ENCODE measurements around the gene PRPF6.

The PRPF6 gene, protein sequence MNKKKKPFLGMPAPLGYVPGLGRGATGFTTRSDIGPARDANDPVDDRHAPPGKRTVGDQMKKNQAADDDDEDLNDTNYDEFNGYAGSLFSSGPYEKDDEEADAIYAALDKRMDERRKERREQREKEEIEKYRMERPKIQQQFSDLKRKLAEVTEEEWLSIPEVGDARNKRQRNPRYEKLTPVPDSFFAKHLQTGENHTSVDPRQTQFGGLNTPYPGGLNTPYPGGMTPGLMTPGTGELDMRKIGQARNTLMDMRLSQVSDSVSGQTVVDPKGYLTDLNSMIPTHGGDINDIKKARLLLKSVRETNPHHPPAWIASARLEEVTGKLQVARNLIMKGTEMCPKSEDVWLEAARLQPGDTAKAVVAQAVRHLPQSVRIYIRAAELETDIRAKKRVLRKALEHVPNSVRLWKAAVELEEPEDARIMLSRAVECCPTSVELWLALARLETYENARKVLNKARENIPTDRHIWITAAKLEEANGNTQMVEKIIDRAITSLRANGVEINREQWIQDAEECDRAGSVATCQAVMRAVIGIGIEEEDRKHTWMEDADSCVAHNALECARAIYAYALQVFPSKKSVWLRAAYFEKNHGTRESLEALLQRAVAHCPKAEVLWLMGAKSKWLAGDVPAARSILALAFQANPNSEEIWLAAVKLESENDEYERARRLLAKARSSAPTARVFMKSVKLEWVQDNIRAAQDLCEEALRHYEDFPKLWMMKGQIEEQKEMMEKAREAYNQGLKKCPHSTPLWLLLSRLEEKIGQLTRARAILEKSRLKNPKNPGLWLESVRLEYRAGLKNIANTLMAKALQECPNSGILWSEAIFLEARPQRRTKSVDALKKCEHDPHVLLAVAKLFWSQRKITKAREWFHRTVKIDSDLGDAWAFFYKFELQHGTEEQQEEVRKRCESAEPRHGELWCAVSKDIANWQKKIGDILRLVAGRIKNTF

DNA sequence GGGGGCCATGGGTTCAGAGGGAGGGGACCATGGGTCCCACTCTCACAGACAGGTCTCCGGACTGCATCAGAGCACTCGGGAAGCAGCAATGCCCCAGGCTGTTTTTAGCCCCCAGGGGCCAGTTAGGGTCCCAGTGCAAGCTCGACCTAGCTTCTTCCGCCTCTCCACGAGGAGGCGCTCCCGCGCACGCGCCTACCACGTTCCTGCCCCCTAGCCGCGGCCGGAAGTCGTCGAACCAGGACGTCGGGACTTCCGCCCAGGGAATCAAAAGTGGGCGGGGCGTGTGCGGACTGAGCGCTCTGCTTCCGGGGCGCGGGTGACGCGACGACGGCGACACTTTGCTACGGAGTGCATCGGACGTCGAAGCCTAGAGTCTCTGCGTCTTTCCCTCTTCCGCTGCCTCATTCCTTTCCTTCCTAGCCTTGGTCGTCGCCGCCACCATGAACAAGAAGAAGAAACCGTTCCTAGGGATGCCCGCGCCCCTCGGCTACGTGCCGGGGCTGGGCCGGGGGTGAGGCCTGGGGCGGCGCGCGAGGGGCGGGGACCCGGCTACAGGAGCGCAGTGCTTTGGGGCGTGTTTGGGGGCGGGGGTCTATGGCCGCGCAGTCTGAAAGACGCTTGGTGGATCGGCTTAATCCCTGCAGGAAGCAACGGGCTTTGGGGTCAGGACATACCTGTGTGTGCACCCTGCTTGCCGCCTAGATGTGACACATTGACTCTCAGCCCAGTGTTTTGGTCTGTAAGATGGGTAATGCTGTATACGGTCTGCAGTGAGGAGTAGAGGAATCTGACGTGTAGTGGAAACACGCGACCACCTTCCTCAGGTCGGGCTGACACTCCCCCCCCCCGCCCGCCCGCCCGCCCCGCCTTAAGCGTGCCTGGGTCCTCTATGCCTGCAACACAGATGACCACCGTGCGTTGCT, at the start of gene PRPF6:
TSS of gene PRPF6 (plus strand) at position 327 of the 923 bp plus-strand sequence. CDS start at position 441, 114 bp downstream.
- DNase-seq (ENCODE audit: low read depth) = peak; percentile 93

DNA sequence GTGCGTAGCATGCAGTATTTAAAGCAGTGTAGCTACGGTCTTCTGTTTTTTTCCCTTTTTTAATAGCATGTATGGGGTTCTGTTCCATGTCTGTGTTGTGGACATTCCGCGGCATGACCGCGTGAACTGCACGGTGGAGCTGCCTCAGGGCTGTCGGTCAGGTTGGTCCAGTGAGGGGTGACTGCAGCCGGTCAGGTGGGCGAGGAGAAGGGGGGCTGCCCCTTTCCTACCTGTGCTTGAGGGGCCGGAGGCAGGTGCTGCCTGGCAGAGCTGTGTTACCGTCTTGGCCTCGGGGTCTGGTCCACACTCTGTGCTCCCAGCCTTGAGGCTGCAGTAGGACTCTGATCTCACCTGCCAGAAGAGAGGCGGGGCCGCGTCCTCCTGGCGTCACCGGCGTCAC, 49.2 kb upstream of the PRPF6 start:
- DNase-seq (ENCODE audit: low read depth) = no peak

DNA sequence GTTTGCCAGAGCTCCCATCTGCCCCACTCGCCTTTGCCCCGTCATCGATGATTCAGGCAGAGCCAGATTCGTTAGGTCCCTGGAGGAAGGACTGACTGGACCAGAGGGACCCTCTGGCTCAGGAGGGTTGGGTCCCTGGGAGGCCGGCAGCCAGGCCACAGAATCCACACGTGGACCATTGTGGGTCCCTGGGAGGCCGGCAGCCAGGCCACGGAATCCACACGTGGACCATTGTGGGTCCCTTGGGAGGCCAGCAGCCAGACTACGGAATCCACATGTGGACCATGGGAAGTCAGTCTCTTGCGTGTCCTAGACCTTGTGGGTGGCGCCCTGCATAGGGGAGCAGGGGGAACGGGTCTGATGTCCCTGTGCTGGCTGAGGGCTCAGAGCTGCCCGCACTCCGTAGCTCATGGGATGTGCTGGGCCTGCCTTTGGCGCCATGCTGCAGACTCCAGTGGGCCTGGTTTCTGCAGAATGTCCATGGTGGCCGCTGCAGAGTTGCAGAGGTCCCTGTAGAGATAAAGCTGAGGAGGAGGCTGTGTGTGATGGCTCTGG, 48.2 kb upstream of the PRPF6 start:
- no peak for DNase-seq (ENCODE audit: low read depth)

DNA sequence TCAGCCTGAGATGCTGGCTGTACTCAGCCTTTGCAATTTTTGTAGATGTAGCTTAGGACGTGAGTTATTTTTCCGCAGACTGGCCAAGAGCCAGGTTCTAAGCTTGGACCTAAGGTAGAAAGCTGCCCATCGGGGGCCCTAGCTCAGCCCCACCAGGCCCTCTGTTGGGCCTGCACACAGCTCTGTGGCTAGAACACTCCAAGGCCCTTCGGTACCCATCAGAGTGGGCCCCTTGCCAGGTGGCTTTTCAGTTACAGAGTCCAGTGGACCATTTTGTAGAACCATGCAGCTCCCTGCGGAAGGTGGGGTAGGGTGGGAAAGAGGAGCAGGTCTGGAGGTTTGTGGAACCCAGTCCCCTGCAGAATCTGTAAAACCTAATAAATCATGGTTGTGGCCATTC, 47.3 kb upstream of the PRPF6 start:
- no peak for DNase-seq (ENCODE audit: low read depth)

DNA sequence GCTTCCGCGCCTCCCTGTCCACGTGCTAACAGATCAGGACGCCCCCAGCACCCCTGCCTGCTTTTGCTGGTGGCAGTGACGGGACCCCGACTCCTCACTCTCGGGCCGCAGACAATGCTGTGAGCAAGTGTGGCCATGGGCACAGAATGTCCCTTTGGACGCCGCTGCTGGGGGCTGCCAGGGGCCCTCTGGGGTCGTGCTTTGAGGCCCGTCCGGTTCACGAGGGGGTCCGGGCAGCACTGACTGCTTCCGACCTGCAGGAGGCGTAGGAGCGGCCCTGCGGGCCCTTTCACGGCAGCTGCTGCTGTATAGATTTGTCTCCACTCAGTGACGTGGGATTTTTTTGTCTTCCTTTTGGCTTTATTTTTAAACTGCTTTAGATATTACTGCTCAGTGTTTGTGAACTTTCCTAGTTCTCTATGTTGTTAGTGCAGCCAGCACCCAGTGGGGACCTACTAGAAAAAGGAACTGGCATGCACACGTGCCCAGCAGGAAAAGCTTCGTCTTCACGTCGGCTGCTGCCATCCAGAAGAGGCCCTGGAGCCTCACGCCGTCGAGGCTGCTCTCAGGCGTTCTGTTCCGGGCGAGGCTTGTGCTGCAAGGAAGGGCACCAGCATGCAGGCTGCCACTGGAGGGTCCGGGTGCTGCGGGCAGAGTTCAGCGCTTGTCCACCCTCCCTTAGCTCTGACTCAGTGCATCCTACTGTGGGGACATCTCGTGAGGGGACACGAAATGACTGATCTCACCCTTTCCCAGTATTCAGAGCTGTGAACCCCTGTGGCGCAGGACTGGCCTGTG, 46.5 kb upstream of the PRPF6 start:
- DNase-seq (ENCODE audit: low read depth) = no peak

DNA sequence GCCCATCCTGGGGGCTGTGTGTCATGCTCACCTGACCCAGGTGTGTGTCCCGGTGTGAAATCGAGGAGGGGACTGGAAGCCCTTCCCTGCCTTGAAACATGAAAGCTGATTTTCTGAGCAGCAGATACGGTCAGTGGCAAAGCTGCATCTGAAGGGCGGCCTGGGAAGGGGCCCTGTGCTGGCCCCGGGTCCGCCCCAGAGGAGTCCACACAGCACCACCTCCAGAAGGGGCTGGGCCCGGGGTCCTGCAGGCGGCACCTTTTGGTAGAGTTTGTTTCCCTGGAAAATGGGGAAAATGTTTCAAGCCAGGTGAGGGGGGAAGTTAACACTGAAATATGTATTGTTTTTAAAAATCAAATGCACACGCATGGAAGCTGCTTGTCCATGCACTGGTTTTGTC, 45.5 kb upstream of the PRPF6 start:
- no peak for DNase-seq (ENCODE audit: low read depth)

DNA sequence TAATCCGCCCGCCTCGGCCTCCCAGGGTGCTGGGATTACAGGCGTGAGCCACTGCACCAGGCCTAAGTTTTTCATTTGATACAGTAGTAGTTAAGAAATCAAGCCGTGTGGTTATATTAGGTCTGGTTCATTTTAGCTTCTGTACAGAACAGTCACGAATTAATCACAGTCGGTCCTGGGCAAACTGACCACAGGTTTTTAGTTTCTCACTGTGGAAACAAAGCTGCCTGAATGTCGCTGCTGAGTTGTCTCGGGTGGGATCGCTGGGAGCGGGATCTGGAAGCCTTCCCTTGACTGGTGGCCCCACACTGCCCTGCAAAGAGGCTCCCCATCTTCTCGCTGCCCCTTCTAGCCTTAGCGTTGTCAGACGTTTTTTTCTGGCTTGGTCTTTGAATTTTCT, 43.3 kb upstream of the PRPF6 start:
- no peak for DNase-seq (ENCODE audit: low read depth)

DNA sequence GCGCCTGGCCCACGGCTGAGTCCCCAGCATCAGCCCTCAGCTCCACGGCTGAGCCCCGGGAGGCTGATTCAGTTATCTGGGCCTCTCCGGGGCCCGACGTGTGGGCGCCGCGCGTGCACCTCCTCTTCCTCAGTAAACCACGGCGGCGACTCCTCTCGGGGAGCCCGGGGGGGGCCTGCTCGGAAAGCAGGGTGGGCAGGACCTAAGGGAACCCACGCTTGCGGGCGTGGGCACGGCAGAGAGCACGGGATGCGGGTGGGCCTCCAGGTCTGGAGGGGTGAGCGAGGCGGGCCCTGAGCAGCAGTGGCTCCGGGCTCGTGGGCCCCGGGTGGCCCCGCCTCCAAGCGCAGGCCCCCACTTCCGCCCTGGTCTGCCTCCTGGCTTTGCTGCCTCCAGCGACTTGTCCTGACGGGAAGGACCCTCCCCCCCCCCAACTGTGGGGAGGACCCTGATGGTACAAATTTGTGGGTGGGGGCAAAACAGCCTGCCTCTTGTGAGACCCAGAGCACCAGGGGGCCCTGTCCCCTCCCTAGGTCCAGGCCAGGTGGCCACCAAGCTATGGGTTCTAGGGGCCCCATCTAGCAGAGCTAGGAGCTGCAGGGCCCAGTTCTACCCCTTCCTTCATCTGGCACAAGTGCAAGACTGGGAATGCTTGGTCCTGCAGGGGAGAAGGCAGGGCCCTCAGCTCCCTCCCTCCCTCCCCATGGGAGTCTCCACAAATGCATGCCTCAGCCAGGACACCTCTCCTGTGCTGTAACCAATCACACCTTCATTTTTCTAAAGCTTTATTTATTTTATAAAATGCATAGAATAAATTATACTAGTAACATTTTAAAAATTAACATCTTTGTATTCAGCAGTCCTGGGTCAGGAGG, 41.6 kb upstream of the PRPF6 start:
- no peak for DNase-seq (ENCODE audit: low read depth)

DNA sequence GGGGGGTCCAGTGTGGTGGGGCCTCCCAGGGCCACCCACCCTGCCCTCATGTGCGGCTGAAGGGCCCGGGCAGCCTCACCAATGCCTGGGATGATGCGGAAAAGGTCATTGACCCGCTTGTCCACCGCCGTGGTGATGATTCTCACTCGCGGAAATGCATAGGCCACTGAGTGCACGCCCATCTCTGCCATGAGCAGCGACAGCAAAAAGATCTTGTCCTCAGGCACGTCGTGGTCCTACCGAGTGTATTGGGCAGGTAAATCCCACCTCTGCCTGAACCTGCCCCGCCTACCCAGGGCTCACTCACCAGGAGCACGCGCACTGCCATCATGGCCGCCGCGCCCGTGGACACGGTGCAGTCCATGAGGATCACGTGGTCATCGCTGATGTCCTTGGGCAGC, 40.9 kb upstream of the PRPF6 start:
- no peak for DNase-seq (ENCODE audit: low read depth)

DNA sequence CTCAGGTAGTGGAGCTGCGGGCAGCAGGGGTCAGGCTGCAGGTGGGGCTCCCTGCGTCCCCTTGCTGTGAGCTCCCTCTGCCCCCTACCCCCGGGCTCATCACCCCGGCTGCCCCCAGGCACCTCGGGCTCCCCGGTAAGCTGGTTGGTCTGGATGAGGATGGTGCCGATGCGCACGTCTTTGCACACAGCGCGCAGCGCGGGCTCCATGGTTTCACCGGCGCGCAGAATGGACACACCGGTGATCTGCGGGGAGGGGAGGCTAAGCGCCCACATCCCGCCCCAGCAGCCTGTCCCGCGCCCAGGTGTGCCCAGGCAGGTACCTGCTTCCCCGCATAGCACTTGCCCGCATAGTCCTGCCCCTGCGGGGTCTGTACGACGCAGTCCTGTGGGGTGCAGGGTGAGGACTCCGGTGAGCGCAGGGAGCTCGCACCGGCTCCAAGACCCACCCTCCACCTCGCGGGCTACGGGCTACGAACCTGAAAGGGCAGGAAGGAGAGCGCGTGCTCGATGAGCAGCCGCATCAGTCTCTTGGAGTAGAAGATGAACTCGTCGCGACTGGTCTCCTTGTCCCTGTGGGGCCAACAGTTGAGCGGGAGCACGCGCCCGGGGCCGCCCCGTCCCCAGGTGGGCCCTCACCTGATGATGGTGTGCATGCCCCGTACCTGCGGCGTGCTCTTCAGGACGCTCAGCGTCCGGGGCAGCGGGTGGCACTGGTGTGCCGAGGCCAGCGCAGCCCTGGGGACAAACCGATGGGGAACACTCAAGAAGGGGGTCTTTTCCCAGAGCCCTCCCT, 40.3 kb upstream of the PRPF6 start:
- DNase-seq (ENCODE audit: low read depth) = no peak

DNA sequence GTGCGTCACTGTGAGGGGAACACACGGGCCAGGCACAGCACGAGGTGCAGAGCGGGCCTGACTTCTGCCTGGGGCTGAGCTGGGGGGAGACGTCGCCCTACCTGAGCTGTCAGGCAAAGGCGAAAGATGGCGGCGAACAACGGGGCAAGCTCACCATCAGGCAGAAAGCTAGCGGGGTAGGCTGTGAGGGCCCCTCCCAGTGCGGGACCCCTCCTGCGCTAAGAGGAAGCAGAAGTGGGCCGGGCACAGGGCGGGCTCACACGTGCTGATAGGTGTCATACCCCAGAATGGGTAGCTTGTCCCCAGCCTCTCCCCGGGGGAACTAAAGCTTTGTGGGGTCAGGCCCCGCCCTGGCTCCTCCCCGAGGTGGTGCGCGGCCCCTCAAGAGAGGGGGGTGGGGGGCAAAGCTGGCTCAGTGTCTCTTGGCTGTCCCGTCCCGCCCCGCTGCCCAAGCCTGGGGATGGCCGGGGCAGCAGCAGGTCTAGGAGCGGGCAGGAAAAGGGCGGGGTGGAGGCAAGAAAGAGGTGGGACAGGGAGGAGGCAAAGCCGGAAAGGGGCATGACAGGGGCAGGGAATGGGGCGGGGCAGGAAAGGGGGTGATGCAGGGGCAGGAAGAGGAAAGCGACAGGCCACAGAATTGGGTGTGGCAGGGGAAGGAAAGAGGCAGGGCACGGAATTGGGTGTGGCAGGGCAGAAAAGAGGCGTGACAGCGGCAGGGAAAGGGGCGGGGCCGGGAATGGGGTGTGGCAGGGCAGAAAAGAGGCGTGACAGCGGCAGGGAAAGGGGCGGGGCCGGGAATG, 39.5 kb upstream of the PRPF6 start:
- peak; percentile 52 for DNase-seq (ENCODE audit: low read depth)

DNA sequence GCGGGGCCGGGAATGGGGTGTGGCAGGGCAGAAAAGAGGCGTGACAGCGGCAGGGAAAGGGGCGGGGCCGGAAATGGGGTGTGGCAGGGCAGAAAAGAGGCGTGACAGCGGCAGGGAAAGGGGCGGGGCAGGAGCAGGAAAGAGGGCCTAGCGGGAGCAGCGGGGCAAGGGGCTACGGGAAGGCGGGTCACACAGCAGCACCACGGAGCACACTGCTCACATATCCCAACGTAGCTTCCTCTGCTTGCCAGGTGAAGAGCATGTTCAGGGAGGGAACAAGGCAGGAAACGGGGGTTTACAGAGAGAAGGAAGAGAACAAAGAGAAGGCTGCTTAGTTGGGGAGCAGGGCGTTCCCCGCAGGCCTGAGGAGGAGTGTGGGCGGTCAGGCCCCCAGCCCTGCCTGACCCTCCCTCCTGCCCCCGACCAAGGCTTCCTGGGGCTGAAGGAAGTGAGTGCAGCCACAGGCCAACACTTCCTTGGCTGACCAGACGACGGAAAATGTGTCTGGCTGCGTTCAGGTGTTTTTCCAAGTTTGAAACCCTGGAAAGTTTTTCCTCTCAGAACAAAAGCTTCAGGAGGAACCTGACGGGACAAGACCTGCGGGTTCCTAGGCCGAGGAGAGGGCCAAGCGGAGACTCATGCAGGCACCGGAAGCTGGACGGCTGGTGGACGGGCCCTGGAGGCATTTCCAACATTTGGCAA, 38.5 kb upstream of the PRPF6 start:
- DNase-seq (ENCODE audit: low read depth) = no peak

DNA sequence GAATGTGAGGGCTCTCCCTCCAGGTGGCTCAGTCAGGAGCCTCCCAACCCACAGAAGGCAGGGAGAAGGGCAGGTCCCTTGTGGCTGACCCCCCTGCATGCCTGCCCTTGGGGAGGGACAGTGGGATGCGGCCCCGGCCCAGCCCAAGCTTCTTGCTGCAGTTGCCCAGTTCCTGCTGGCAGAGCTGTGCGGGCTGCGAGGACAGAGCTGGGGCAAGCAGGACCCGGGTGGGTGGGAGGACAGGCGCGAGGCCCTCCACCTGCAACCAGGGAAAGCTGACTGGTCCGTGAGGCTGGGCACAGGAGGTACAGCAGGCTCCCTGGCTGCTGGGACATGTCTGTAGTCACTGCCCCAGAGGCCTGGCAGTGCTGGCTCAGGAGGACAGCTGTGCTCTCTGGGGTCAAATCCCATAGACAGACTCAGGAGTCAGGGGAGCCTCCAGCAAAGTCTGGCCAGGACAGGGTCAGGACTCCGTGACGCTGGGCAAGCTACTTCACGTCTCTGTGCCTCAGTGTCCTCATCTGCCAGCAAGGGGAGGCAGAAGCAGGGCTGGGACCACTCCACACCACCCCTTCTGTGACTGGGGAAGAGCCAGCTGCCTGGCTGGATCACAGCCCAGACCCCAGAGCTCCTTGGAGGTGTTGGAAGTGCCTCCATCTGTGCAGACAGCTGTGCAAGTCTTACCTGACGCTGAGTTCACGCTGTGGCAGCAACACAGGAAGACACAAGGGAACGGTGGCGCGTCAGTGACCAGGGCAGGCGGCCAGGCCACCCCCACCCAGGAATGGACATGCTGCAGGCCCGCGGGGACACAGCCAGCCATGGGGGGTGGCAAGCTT, 37.7 kb upstream of the PRPF6 start:
- no peak for DNase-seq (ENCODE audit: low read depth)

DNA sequence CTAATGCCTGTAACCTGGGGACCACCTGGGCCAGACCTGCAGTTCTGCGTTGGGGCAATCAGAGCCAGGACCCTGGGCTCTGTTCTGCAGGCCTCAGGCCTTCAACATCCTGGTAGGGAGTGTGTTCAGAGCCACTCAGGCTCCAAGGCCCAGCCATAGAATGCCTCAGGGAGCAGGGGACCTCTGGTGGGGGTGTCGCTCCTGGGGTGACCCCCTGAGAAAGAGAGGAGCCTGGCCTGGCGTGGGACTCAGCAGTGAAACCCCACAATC, 37.2 kb upstream of the PRPF6 start:
- DNase-seq (ENCODE audit: low read depth) = no peak

DNA sequence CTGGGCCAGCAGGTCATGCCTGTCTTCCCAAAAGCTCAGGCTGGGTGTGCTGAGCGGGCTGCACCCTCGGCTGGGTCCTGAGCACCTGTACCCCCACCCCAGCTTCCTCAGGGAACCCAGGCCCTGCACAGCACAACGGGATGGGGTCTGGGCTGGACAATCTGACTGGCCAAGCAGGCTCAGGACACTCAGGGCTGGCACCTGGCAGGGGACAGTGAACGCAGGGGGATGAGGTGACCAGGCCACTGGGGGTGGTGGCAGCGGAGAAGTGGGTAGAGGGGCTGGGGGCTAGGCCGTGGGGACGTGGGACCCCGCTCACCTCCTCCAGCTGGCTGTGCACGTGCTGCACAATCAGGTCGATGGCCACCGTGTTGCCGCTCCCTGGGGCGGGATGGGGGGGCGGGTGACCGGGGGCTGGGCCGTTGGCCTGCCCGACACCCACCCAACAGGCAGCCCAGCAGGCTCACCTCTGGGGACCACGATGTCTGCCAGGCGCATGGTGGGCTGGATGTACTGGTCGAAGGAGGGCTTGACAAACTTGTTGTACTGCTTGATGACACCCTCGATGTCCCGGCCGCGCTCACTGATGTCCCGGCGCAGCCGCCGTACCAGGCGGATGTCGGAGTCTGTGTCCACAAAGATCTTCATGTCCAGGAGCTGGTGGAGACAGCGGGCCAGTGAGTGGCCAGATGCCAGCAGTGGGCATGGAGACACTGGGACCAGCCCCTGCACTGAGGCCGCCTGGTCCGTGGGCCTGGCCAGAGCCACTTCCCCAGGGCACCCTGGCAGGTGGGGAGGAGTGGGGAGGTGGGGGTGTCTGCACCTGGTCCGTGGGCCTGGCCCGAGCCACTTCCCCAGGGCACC, 36.6 kb upstream of the PRPF6 start:
- DNase-seq (ENCODE audit: low read depth) = no peak
